Neural cell (in vitro differentiated cells): ENCODE results near the gene PDYN. TPM values are rescaled to one million over a fixed set of nuclear protein-coding genes. Genes with fewer than 3 reads are reported as not detected.
"Not testable (repeated sequence)": the region's sequence is repeated elsewhere in the genome, so short reads cannot be mapped to it uniquely, and the experiment has no call there.

Experiments
- H2AFZ ChIP-seq: fragments of 200-600, 300-800 bp; sonication (generic), shearing (Covaris generic); 2 replicates; pipeline ENCODE4 v1.6.0; 2014; ENCODE audit warnings: low read depth, mild to moderate bottlenecking, antibody characterized with exemption, low read length, moderate library complexity
- H3F3A ChIP-seq: fragments of 200-600 bp; shearing (Covaris generic); 2 replicates; pipeline ENCODE4 v1.6.1; 2016; ENCODE audit warnings: mild to moderate bottlenecking, moderate library complexity, mixed read lengths, antibody characterized with exemption, low read length; ENCODE audit not compliant: insufficient read depth, poor library complexity, severe bottlenecking
- H3K27ac ChIP-seq: fragments of 200-600, 300-800 bp; sonication (generic), shearing (Covaris generic); 2 replicates; pipeline ENCODE4 v1.5.1; 2014; ENCODE audit warnings: mild to moderate bottlenecking, low read length, moderate library complexity
- H3K27me3 ChIP-seq: fragments of 300-800, 200-600 bp; sonication (generic), shearing (Covaris generic); 2 replicates; pipeline ENCODE4 v1.6.0; 2014; ENCODE audit warnings: mild to moderate bottlenecking, low read depth, low read length, moderate library complexity; ENCODE audit not compliant: insufficient read depth
- H3K36me3 ChIP-seq: fragments of 300-800, 200-600 bp; sonication (generic), shearing (Covaris generic); 2 replicates; pipeline ENCODE4 v1.5.1; 2014; ENCODE audit warnings: mild to moderate bottlenecking, antibody characterized with exemption, low read length, moderate library complexity; ENCODE audit not compliant: insufficient read depth
- H3K4me2 ChIP-seq: fragments of 300-800, 200-600 bp; sonication (generic), shearing (Covaris generic); 2 replicates; pipeline ENCODE4 v1.6.0; 2014; ENCODE audit warnings: mild to moderate bottlenecking, low read length
- H3K4me3 ChIP-seq: fragments of 300-800, 200-600 bp; sonication (generic), shearing (Covaris generic); 2 replicates; pipeline ENCODE4 v1.5.1; 2014; ENCODE audit warnings: mild to moderate bottlenecking, low read length, moderate library complexity
- H3K79me2 ChIP-seq: fragments of 200-600 bp; shearing (Covaris generic); replicated peaks from 2 replicates; pipeline ENCODE4 v1.6.0; 2014; ENCODE audit warnings: mild to moderate bottlenecking, low read length, moderate library complexity; ENCODE audit not compliant: insufficient read depth
- H3K9ac ChIP-seq: fragments of 300-800, 200-600 bp; sonication (generic), shearing (Covaris generic); 2 replicates; pipeline ENCODE4 v1.6.1; 2016; ENCODE audit warnings: mild to moderate bottlenecking, low read length, mixed read lengths
- H3K9me2 ChIP-seq: fragments of 200-600 bp; shearing (Covaris generic); 2 replicates; pipeline ENCODE4 v1.6.1; 2016; ENCODE audit warnings: mild to moderate bottlenecking, low read length, mixed read lengths; ENCODE audit not compliant: insufficient read depth
- H3K9me3 ChIP-seq: fragments of 200-600, 300-800 bp; sonication (generic), shearing (Covaris generic); 2 replicates; pipeline ENCODE4 v1.6.1; 2016; ENCODE audit warnings: mild to moderate bottlenecking, mixed run types, low read length, moderate library complexity, mixed read lengths
- H4K20me1 ChIP-seq: fragments of 200-600 bp; shearing (Covaris generic); 2 replicates; pipeline ENCODE4 v1.6.1; 2016; ENCODE audit warnings: mild to moderate bottlenecking, mixed run types; ENCODE audit not compliant: insufficient read depth
- CTCF ChIP-seq: fragments of 450-650 bp; IDR thresholded peaks from 2 replicates; pipeline ENCODE4 v1.5.1; 2014; ENCODE audit warnings: antibody characterized with exemption, mild to moderate bottlenecking, moderate library complexity; ENCODE audit not compliant: poor library complexity, severe bottlenecking
- EP300 ChIP-seq: fragments of 450-650 bp; conservative IDR thresholded peaks from 2 replicates; pipeline ENCODE4 v1.6.1; 2014; ENCODE audit warnings: antibody characterized with exemption, mild to moderate bottlenecking, moderate library complexity; ENCODE audit not compliant: poor library complexity, severe bottlenecking
- EZH2 ChIP-seq: fragments of 200-600, 300-800 bp; shearing (Covaris generic), sonication (generic); IDR thresholded peaks from 2 replicates; pipeline ENCODE4 v1.6.1; 2014; ENCODE audit warnings: antibody characterized with exemption, low read length, borderline replicate concordance, mild to moderate bottlenecking; ENCODE audit not compliant: insufficient read depth, poor library complexity, severe bottlenecking
- MXI1 ChIP-seq: fragments of 450-650 bp; conservative IDR thresholded peaks from 2 replicates; pipeline ENCODE4 v1.6.1; 2014; ENCODE audit warnings: antibody characterized with exemption, mild to moderate bottlenecking; ENCODE audit not compliant: poor library complexity, severe bottlenecking
- POLR2AphosphoS5 ChIP-seq: IDR thresholded peaks from 2 replicates; pipeline ENCODE4 v1.6.1; 2012
- RAD21 ChIP-seq: fragments of 450-650 bp; conservative IDR thresholded peaks from 2 replicates; pipeline ENCODE4 v1.6.1; 2014; ENCODE audit warnings: antibody characterized with exemption, mild to moderate bottlenecking, moderate library complexity
- REST ChIP-seq: IDR thresholded peaks from 2 replicates; pipeline ENCODE4 v1.6.1; 2012; ENCODE audit warnings: borderline replicate concordance
- SMC3 ChIP-seq: fragments of 450-650 bp; conservative IDR thresholded peaks from 2 replicates; pipeline ENCODE4 v1.6.1; 2014; ENCODE audit warnings: antibody characterized with exemption, mild to moderate bottlenecking, moderate library complexity; ENCODE audit not compliant: poor library complexity
- TAF1 ChIP-seq: IDR thresholded peaks from 2 replicates; pipeline ENCODE4 v1.6.1; 2012; ENCODE audit warnings: low read depth
- polyA plus RNA-seq: library from polyadenylated mRNA; depleted of rRNA; stranded (reverse); fragments of >200 nt; gene quantifications from 2 replicates; pipeline ENCODE4 v1.2.3, GENCODE V29; 2014

Gene PDYN
- polyA plus RNA-seq, 1 donor from 2014 or later: 17.3 TPM

DNA sequence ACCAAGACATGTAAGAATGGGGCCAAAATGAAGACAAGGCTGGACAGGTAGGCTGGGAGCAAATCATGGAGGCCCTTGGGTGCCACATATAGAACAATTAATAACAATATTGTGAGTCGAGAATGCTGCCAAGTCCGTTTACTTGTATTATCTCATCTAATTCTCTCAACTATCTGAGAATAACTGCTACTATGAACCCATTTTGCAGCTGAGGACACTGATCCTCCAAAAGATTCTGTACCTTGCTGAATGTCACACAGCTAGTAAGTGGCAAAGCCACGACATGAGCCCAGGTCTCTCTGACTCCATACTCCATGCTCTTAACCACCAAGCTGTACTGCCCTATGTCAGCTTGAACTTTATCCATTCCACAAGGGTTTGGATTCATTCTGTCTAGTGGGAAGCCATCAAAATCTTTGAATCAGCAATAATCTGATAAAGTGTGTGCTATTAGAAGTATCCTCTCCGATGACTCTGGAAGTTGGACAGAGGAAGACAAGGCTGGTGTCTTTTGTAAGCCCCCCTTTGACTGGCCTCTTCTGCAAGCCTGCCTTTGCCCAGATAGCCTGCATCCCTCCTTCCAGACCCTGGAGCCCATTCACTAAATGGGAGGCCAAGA lies 43.5 kb upstream of the PDYN start:
- Histone ChIP-seq H3F3A (no peaks in the 10 kb centered on the region), H3K4me2 (no peak overlapping the region), H2AFZ (no peak overlapping the region), H3K27me3 (no peaks in the 10 kb centered on the region), H3K9me3 (no peaks in the 10 kb centered on the region), H3K27ac (peak overlapping the region; percentile 41), H3K79me2 (no peaks in the 10 kb centered on the region), H4K20me1 (no peaks in the 10 kb centered on the region), H3K36me3 (no peaks in the 10 kb centered on the region), H3K9ac (no peak overlapping the region), H3K9me2 (no peaks in the 10 kb centered on the region), H3K4me3 (no peak overlapping the region)
- no peak for TF ChIP-seq REST
- no peak for TF ChIP-seq RAD21
- TF ChIP-seq TAF1: no peak
- TF ChIP-seq POLR2AphosphoS5: no peak
- TF ChIP-seq SMC3: no peak
- TF ChIP-seq EP300: no peak
- no peak for TF ChIP-seq EZH2
- no peak for TF ChIP-seq MXI1
- no peak for TF ChIP-seq CTCF

- not testable (repeated sequence) for H3F3A ChIP-seq, H3K9me3 ChIP-seq, H2AFZ ChIP-seq, H3K27me3 ChIP-seq, H3K9me2 ChIP-seq, H3K79me2 ChIP-seq, H3K4me2 ChIP-seq, H3K36me3 ChIP-seq, H3K27ac ChIP-seq, H3K9ac ChIP-seq, H4K20me1 ChIP-seq, H3K4me3 ChIP-seq
These were observed 42.5 kb upstream of the PDYN start for GRCh38 chr20:2036357-2036756.

DNA sequence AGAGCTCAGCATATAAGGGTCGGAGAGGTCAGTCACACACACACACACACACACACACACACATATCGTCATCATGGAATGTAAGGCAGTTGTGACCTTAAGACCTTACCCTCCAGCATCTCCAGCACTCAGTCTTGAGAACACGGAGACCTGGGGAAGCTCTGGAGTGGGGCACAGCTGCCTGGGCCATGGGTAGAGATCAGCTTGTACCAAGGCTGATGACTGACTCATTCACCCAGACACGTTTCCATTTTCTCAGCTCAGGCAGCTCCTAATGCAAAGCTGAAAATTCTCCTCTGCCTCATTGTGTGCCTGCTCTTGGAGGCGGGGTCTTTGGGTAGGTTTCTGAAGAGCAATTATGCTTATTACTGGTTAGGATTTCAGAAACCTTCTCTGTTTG lies 38.3 kb upstream of the PDYN start:
- Histone ChIP-seq H3K27me3 (no peaks in the 10 kb centered on the region), H3K9ac (peak overlapping the region; percentile 44)
- no peak for TF ChIP-seq EZH2
- TF ChIP-seq POLR2AphosphoS5: no peak
- no peak for TF ChIP-seq RAD21
- no peak for TF ChIP-seq SMC3
- no peak for TF ChIP-seq MXI1
- TF ChIP-seq CTCF: no peak

More for the DNA sequence above, 38.3 kb upstream of the PDYN start:
- Histone ChIP-seq H3K4me3 (peak overlapping the region; percentile 38), H2AFZ (peak overlapping the region; percentile 30), H3F3A (no peaks in the 10 kb centered on the region), H3K9me3 (no peaks in the 10 kb centered on the region), H4K20me1 (no peaks in the 10 kb centered on the region), H3K79me2 (no peaks in the 10 kb centered on the region), H3K36me3 (no peaks in the 10 kb centered on the region), H3K27ac (peak overlapping the region; percentile 78), H3K4me2 (no peak overlapping the region), H3K9me2 (no peaks in the 10 kb centered on the region)
